Epidermal melanocyte (primary cell): ENCODE data around the gene ARHGEF28.

Experiments used
- DNase-seq: peaks from one replicate; pipeline ENCODE4 v3.0.0; 2011; ENCODE audit warnings: low spot score; ENCODE audit not compliant: insufficient read length

The ARHGEF28 gene

GRCh38 chr5:73693573-73694061 is 67.6 kb downstream of the ARHGEF28 start:
- DNase-seq = no peak

DNA sequence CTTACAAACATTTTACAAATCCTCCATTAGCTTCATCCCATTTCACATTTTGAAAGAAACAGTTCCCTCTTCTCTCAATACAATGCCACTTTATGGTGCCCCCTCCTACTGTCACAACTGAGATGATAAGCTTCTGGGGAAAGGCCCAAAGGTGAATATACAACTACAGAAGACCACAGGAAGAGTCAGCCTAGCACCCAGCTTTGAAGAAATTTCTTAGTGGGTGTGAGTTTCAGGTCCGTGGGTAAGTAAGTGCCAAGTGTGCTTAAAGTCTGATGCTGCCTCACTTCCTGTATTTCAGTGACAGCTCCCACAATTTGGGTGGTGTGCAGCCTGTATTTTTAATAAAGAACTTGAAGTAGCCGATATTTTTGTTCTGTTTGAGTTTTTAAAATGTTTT is 68.1 kb downstream of the ARHGEF28 start:
- no peak for DNase-seq

DNA sequence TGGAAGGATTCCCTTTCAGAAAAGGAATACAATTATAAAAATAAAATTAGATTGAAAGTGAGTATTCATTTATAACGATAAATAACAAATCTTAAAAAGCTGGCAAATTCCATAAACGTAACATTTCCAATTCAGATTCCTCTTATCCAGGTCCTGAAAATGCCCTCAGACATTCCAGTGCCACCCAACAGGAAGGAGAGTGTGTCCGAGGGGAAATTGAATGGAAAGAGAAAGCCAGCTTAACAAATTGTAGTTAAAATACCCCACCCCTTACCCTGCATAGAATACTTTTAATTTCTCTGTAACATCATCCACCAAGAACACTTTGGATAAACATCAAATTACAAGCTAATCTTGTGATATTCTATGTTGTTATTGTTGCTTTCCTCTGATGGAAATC is 72.0 kb downstream of the ARHGEF28 start:
- no peak for DNase-seq

- DNase-seq = no peak
Measured at GRCh38 chr5:73701566-73701965, 75.6 kb downstream of the ARHGEF28 start.

DNA sequence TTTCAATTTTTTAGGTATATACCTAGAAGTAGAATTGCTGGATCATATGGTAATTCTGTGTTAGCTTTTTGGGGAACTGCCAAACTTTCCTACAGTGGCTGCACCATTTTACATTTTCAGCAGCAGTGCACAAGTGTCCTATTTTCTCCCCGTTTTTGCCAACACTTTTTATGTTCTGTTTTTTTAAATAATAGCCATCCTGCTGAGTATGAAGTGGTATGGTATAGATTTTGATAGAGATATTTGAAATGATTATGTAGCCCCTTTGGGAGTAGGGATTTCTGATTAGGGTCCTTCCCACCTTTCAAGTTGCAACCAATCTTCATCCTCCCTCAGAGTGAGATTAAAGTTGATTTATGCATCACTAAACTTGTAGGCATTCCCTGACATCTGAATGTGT is 76.5 kb downstream of the ARHGEF28 start:
- no peak for DNase-seq

DNA sequence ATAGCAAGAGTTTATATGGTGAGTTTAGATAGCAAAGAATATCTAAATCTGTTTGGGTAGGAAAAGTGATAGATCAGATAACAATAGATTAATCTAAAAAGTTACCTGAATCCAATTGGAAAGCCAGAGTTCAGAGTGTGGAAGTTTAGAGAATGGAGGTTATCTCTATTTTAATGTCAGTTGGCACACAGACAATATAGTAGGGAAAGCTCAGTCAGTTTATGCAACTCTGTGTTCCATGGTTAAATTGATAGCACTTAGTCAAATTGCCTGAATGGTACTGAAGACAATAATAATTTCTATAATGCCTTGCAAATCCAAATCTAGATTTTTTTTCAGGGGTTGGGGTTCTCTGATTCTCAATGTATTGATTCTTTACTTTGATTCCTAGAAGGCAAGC is 77.0 kb downstream of the ARHGEF28 start:
- no peak for DNase-seq

DNA sequence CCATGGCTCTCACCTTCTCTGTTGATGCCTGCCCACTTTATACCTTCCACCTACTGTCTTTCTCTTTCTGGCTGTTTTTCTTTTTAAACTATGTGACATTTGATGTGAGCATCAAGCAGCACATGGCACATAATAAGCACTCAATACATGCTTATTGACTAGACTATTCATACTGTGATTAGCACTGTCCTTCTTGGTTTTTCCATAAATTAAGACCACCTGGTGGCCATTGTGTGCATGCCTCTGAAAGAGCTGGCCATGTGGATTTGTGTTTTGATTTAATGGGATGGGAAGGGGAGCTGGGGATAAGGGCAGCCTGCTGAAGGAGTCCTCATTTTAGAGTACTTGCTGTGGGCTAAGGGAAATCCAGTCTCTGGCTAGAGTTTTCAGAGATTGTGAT is 79.4 kb downstream of the ARHGEF28 start:
- no peak for DNase-seq

GRCh38 chr5:73706963-73707362 is 81.0 kb downstream of the ARHGEF28 start:
- DNase-seq = no peak

DNA sequence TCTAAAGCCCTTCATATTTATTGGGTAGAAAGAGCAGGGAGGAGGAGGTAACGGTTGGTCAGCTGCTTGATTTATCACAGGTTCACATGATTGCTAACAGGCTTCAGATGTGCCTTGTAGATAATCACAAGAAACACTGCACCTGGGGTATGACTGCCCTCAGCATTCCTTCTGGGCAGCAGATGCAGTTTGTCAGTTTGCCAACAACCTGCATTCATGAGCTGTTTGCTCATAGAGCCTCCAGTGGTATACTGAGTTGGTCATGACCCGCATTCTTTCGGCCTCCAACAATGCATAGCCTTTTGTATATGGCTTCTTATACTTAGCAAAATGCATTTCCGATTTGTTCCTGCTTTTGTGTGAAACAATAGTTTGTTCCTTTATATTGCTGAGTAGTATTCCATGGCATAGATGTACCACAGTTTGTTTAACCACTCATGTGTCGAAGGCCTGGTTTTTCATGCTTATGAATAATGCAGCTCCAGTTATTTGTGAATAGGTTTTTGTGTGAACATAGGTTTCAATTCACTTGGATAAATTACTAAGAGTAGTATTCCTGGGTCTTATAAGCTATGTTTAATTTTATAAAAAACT is 83.6 kb downstream of the ARHGEF28 start:
- DNase-seq = no peak

DNA sequence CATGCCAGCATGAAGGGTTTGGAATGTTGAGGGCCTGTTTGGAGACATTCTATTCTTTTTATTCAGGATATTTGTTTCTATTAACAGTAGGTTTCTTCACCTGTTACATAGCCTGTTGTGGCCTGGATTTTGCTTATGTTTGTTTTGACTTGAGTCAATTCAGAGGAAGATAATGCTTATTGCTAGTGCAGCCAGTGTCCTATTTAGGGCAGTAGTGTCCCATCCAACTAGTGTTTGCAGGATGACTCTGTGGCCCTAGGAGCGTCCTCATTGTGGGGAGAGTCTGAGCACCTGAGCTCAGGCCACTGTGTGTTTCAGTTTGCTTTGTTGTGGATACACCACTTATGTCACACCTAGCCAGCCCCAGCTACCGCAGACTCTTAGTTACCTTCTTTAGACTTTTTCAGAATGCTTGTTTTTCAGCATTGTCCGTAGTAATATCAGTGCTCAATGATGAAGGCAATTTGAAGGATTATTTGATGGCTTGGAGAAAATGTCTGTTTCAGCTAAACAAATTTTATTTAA is 90.3 kb downstream of the ARHGEF28 start:
- DNase-seq = no peak

GRCh38 chr5:73718762-73719161 is 92.8 kb downstream of the ARHGEF28 start:
- no peak for DNase-seq

GRCh38 chr5:73719632-73720031 is 93.6 kb downstream of the ARHGEF28 start:
- DNase-seq = no peak

DNA sequence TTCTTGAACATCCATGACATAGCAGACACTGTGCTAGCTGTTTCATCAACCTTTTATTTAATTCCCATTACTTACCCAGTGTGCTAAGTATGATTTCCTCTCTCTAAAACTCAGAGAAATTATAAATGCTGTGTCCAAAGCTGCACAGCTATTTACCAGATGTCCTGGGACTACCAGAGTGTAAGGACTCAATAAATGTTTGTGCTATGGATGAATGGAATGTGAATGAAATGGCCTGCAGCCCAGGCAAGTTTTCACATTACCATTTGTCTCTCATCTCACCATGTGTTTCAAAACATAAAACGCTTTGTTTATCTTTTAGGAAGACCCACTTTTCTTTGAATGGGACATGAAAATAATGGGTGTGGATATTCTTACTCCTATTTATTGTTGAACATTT is 96.2 kb downstream of the ARHGEF28 start:
- DNase-seq = peak; percentile 58

DNA sequence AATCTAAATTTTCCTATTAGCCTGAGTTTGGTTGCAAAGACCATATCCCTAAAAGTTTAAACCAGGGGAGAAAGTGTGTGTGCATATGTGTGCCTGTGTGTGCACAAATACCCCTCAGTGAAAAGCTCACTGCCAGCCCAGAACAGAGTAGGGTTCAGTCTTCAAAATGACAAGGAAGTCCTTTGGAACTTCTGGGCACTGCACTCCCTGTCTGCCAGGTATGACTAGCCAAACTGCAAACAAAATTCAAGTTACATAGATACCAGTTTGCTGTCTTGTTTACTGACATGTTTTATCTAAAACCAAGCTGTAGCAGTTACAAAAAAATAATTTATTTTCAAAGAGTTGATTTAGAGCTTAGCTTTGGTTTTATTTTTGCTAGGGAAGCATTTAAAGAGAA is 100.1 kb downstream of the ARHGEF28 start:
- no peak for DNase-seq

DNA sequence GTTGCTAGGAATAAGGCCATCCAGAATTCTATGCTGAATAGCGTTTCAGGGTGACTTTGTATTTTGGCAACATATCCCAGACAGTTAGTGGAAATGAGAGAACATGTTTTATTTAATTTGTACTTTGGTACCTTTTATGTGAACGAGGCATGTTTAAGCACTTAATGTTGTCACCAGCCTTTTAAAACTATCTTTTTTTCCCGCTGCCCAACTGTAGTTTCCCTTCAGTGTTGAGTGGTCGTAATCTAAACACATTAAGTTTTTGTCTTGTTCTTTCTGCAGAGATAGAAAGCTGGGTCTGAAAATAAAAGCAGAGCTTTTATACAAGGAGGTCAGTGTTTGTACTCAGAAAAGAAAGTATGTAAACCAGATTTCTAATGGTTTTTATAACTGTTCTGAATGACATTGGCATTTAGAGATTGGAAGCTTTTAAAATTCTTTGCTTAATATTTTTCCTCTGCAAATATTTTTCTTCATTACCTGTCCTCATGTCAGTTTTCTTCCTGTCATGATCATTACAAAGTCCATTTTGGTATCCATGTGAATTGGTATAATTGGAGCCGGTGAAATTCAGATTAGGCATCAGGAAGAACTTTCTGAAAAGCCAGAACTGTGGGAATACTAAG is 100.7 kb downstream of the ARHGEF28 start:
- DNase-seq = no peak

- DNase-seq = no peak
Measured at GRCh38 chr5:73727470-73727869, 101.5 kb downstream of the ARHGEF28 start.

GRCh38 chr5:73728493-73729273 is 102.7 kb downstream of the ARHGEF28 start:
- DNase-seq = no peak

DNA sequence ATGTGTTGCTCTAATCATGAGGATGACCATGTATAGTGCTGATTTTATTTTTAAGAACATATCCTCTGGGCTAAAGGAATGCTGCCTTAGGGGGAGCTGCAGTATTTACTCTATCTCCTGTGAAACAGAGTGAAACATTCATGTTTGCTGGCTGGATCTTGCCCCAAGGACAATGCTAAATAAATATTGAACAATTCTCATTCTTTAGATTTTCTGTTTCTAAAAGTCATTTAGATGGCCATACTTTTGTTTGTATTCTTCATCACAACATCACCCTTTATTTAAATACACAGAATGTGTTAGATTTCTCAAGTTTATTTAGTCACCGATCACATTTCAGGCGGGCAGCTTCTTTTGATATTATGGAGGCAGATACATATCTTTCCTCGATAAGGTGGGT is 103.3 kb downstream of the ARHGEF28 start:
- DNase-seq = no peak

DNA sequence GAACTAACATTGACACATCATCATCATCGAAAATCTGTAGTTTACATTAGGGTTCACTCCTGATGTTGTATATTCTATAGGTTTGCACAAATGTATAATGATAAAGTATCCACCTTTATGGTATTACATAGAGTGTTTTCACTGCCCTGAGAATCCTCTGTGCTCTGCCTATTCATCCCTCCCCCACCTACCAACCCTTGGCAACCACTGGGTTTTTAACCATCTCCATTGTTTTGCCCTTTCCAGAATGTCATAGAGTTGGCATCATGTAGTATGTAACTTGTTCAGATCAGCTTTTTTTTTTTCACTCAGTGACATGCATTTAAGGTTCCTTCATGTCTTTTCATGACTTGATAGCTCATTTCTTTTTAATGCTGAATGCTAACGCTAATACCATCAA is 106.0 kb downstream of the ARHGEF28 start:
- DNase-seq = no peak

DNA sequence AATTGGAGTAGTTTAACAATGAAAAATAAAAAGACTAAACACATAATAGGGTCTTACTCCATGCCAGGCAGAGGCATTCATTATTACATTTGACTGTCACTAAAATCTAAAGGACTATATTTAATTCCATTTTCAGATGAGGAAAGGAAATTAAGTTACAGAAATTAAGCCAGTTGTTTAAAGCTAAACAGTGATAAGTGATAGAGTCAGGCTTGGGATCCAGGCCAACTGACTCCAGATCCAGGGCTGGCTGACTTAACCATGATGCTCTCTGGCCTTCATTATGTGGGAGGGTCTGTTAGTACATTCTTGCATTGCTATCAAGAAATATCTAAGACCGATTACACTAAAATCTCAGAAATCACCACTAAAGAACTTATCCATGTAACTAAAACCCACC is 107.2 kb downstream of the ARHGEF28 start:
- DNase-seq = no peak

DNA sequence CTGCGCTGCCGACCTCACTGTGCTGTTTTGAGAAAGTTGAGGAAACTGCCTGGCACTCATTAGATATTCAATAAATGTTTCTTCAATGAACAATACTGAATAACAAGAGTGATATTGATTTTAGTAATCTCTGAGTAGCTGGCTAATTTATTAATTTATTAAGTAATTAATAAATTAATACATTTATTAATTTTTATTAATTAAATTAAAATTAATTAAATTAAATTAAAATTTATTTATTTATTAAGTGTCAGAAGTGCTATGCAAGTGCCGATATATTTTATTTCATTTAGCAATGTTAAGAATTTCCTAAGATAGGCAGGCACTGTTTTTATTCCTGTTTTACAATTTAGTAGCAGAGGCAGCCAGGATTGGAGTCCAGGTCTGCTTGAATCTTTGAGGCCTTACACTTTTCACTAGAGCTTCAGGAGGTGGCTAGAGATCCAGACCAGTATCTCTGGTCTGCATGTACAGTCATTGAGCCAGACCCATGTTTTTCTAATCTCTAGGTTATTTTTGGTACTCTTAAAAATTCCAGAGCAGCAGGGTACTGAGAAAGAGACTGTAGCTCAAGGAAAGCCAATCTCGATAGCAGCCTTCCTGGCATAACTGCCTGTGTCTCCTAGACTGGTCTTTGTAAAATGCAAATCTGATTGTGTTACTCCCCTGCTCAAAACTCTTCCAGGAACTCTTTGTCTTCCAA is 109.2 kb downstream of the ARHGEF28 start:
- DNase-seq = no peak

DNA sequence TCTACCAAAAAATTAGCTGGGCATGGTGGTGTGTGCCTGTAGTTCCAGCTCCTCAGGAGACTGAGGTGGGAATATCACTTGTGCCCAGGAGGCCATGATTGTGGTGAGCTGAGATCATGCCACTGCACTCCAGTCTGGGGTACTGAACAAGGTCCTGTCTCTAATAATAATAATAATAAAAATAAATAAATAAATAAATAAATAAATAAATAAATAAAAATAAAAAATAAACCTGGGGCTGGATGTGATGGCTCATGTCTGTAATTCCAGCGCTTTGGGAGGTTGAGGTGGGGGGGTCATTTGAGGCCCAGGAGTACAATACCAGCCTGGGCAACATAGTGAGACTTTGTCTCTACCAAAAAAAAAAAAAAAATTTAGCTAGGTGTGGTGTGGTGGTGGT is 113.7 kb downstream of the ARHGEF28 start:
- DNase-seq = no peak
